Upper lobe of left lung (tissue), 6 donors: ENCODE measurements around the gene GCGR. TPM values are rescaled to one million over a fixed set of nuclear protein-coding genes. Genes with fewer than 3 reads are reported as not detected.
"Not testable (repeated sequence)": the region's sequence is repeated elsewhere in the genome, so short reads cannot be mapped to it uniquely, and the experiment has no call there.

ENCODE experiments used
- ATAC-seq, 2 donors: fragments of 200-7000 bp; cut with Tn5 transposase; one replicate each; pipeline ENCODE4 v1.9.1; 2022; ENCODE audit warnings: mild to moderate bottlenecking in 2 of 2, moderate library complexity in 2 of 2; ENCODE audit not compliant: low FRiP score in 2 of 2
- DNase-seq, 2 donors: peaks; one replicate each; pipeline ENCODE4 v3.0.0-alpha.2; 2019 to 2020
- H3K27ac ChIP-seq, 4 donors: fragments of 200-600 bp; sonication (generic); one replicate each; pipeline ENCODE4 v1.5.1; 2016 to 2019
- H3K27me3 ChIP-seq, 4 donors: fragments of 200-600 bp; sonication (generic); one replicate each; pipeline ENCODE4 v1.5.1; 2017 to 2019
- H3K36me3 ChIP-seq, 4 donors: fragments of 200-600 bp; sonication (generic); one replicate each; pipeline ENCODE4 v1.5.1; 2016 to 2019
- H3K4me1 ChIP-seq, 4 donors: fragments of 200-600 bp; sonication (generic); one replicate each; pipeline ENCODE4 v1.5.1; 2018 to 2019
- H3K4me3 ChIP-seq, 4 donors: fragments of 200-600 bp; sonication (generic); one replicate each; pipeline ENCODE4 v1.5.1; 2017 to 2019; ENCODE audit warnings: mild to moderate bottlenecking in 2 of 4, moderate library complexity in 1 of 4
- H3K9me3 ChIP-seq, 4 donors: fragments of 200-600 bp; sonication (generic); one replicate each; pipeline ENCODE4 v1.5.1; 2018 to 2019
- CTCF ChIP-seq, 6 experiments: fragments of 450-650 bp in 4 of 6; fragments of 200-600 bp in 2 of 6; sonication (generic) in 2 of 6; IDR thresholded peaks; one replicate each; pipeline ENCODE4 v1.5.1; 2016 to 2019; ENCODE audit warnings: antibody characterized with exemption in 6 of 6
- EP300 ChIP-seq, 4 donors: sonication (generic); formaldehyde crosslinking; IDR thresholded peaks; one replicate each; pipeline ENCODE4 v1.5.1; 2017; ENCODE audit warnings: antibody characterized with exemption in 4 of 4, control low read depth in 2 of 4
- POLR2A ChIP-seq, 4 donors: fragments of 450-650 bp; IDR thresholded peaks; one replicate each; pipeline ENCODE4 v1.5.1; 2016 to 2017; ENCODE audit warnings: antibody characterized with exemption in 4 of 4, mild to moderate bottlenecking in 2 of 4
- POLR2AphosphoS5 ChIP-seq, 2 donors: sonication (generic); formaldehyde crosslinking; IDR thresholded peaks; one replicate each; pipeline ENCODE4 v1.5.1; 2017; ENCODE audit warnings: antibody characterized with exemption in 2 of 2
- WGBS, 2 donors: methylation state at CpG; one replicate each; pipeline ENCODE4 v1.1.5; 2017 to 2018; 5-methylcytosine and 5-hydroxymethylcytosine counted together
- total RNA-seq, 6 donors: library from RNA; depleted of rRNA in 4 of 6; stranded (reverse); fragments of >200 nt in 4 of 6; gene quantifications; one replicate each; pipeline versions ENCODE4 v1.1.0 to v1.2.1, GENCODE V29; 2016 to 2021
- donor health status: DM: no; HTN: no; CAD: no; lungs with moderate emphysema.
- donor health status: DM: no; HTN: yes; CAD: no; lungs with severe emphysema.

Gene GCGR
- total RNA-seq, 6 donors from 2014 or later, result 11.1 TPM; not detected in 5

GRCh38 chr17:81834831-81835267 is 30.9 kb downstream of the GCGR start, which contains the start of gene PPP1R27:
Gene PPP1R27, minus strand, starts transcription at chr17:81835050. Its CDS starts 97 bp downstream, at chr17:81834953.
- WGBS, 2 donors, result 93 to 98% methylated on average over 6 to 24 of the region's 26 CpGs
- DNase-seq, result peak in 1 of 2 donors; percentile 84
- H3K9me3 ChIP-seq, result no peaks in the 10 kb centered on the region
- no peak for TF ChIP-seq CTCF (IDR thresholded peaks at IDR 0.05)
- TF ChIP-seq EP300 (IDR thresholded peaks at IDR 0.05), result no peak
- TF ChIP-seq POLR2AphosphoS5 (IDR thresholded peaks at IDR 0.05), result no peak
- no peak for TF ChIP-seq POLR2A (IDR thresholded peaks at IDR 0.05)
- H3K36me3 ChIP-seq, result no peaks in the 10 kb centered on the region
- peaks cover 18 to 35% (median 25%) of the 10 kb centered on the region in 4 donors for H3K4me1 ChIP-seq
- peak within 1 kb of the TSS; percentile 91 to 96 (median 92) for H3K27ac ChIP-seq
- H3K27me3 ChIP-seq, result no peaks in the 10 kb centered on the region
- ATAC-seq, result no peak
- H3K4me3 ChIP-seq, result peak within 1 kb of the TSS in 3 of 4 donors; percentile 86 to 97 (median 88)

- no peaks in the 10 kb centered on the region for H3K27me3 ChIP-seq
- H3K36me3 ChIP-seq, result peaks cover 0 to 9% (median 2%) of the 10 kb centered on the region in 4 donors
- no peak overlapping the region for H3K4me3 ChIP-seq
- 54 to 86% methylated on average over 9 of the region's 9 CpGs for WGBS, 2 donors
- DNase-seq (no peak), ATAC-seq (no peak)
- H3K27ac ChIP-seq, result peak overlapping the region in 2 of 4 donors; percentile 16 to 41
- no peaks in the 10 kb centered on the region for H3K9me3 ChIP-seq
- H3K4me1 ChIP-seq, result peaks cover 5 to 24% (median 12%) of the 10 kb centered on the region in 4 donors
- TF ChIP-seq CTCF (IDR thresholded peaks at IDR 0.05) (no peak), POLR2A (IDR thresholded peaks at IDR 0.05) (peak in 1 of 4 donors; percentile 16), POLR2AphosphoS5 (IDR thresholded peaks at IDR 0.05) (peak in 1 of 2 donors; percentile 32), EP300 (IDR thresholded peaks at IDR 0.05) (no peak)
Observed at GRCh38 chr17:81837641-81838040, 33.7 kb downstream of the GCGR start.

- WGBS, 2 donors, result 39 to 47% methylated on average over 13 to 15 of the region's 17 CpGs
- TF ChIP-seq POLR2A (IDR thresholded peaks at IDR 0.05) (no peak), EP300 (IDR thresholded peaks at IDR 0.05) (no peak), CTCF (IDR thresholded peaks at IDR 0.05) (no peak), POLR2AphosphoS5 (IDR thresholded peaks at IDR 0.05) (no peak)
- H3K27ac ChIP-seq, result no peak overlapping the region
- ATAC-seq (no peak), DNase-seq (no peak)
- H3K9me3 ChIP-seq, result no peaks in the 10 kb centered on the region
- H3K36me3 ChIP-seq, result peaks cover 0 to 21% (median 12%) of the 10 kb centered on the region in 4 donors
- H3K27me3 ChIP-seq, result no peaks in the 10 kb centered on the region
- no peak overlapping the region for H3K4me3 ChIP-seq
- H3K4me1 ChIP-seq, result peaks cover 4 to 17% (median 6%) of the 10 kb centered on the region in 4 donors
Observed at GRCh38 chr17:81838753-81839255, 34.9 kb downstream of the GCGR start.

GRCh38 chr17:81839301-81839700 is 35.4 kb downstream of the GCGR start:
- DNase-seq, result no peak
- H3K27ac ChIP-seq, result no peak overlapping the region

GRCh38 chr17:81840059-81840458 is 36.1 kb downstream of the GCGR start:
- 96% methylated on average over 5 of the region's 5 CpGs for WGBS, 2 donors
- H3K9me3 ChIP-seq, DNase-seq, H3K27ac ChIP-seq, H3K4me1 ChIP-seq, ATAC-seq, H3K4me3 ChIP-seq, H3K27me3 ChIP-seq: not testable (repeated sequence)
- H3K36me3 ChIP-seq, result peaks cover 6 to 33% (median 25%) of the 10 kb centered on the region in 4 donors

More at GRCh38 chr17:81839301-81839700, 35.4 kb downstream of the GCGR start:
- Histone ChIP-seq H3K4me3 (no peak overlapping the region), H3K4me1 (peaks cover 0 to 12% (median 2%) of the 10 kb centered on the region in 4 donors), H3K9me3 (no peaks in the 10 kb centered on the region), H3K27me3 (no peaks in the 10 kb centered on the region), H3K36me3 (peaks cover 0 to 26% (median 17%) of the 10 kb centered on the region in 4 donors)
- TF ChIP-seq POLR2AphosphoS5 (IDR thresholded peaks at IDR 0.05), result no peak
- 80 to 85% methylated on average over 13 to 15 of the region's 15 CpGs for WGBS, 2 donors
- no peak for ATAC-seq
